HG02571 (cell line): ENCODE measurements around the gene APOL1.
"Not testable (repeated sequence)": the region's sequence is repeated elsewhere in the genome, so short reads cannot be mapped to it uniquely, and the experiment has no call there.

ENCODE experiments used
- ATAC-seq: cut with Tn5 transposase; IDR thresholded peaks from one replicate; pipeline ENCODE4 v1.9.1; 2021; ENCODE audit warnings: mild to moderate bottlenecking, moderate library complexity; ENCODE audit not compliant: unreplicated experiment

APOL1 gene

DNA sequence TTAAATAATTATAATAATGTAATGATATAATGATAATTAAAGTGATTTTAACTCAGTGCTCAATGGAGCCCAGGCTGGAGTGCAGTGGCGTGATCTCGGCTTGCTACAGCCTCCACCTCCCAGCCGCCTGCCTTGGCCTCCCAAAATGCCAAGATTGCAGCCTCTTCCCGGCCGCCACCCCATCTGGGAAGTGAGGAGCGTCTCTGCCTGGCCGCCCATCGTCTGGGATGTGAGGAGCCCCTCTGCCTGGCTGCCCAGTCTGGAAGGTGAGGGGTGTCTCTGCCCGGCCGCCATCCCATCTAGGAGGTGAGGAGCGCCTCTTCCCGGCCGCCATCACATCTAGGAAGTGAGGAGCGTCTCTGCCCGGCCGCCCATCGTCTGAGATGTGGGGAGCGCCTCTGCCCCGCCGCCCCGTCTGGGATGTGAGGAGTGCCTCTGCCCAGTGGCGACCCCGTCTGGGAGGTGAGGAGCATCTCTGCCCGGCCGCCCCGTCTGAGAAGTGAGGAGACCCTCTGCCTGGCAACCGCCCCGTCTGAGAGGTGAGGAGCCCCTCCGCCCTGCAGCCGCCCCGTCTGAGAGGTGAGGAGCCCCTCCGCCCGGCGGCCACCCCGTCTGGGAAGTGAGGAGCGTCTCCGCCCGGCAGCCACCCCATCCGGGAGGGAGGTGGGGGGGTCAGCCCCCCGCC is 37.6 kb downstream of the APOL1 start:
- not testable (repeated sequence) for ATAC-seq

DNA sequence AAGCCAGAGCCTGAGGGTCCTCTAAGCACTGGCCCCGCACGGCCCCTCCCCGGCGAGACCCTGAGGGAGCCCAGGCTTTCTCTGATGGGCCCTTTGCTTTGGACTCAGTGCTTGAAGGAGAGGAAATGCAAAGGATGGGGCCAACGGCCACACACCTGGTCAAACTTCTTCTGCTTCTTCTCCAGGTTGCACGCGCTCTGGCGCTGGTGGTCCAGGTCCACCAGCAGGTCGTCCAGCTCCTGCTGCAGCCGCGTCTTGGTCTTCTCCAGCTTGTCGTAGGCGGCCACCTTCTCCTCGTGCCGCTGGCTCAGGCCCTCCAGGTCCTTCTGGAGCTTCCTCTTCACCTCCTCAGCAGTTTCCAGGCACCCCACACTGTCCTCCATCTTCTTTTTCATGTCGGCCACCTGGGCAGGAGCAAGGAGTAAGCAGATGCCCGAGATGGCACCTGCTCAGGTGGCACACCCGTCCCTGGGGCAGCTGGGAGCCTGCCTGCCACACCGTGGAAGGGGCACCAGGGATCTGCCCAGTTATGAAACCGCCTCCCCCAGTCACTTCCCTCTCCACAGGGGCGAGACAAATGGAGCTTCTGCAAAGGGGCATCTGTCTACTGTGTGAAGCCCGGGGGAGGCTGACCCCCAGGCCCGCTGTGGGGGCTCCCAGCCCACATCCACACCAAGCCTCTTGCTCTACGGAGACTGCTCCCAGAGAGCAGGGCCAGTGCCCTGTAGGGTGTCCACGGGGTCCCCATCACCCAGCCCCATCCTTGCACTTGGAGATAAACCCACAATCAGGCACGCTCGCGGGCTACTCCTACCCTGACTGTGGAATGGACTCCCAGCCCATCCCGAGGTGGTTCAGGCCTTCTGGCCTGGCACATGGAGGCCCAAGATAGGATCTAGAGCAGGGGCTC is 39.2 kb downstream of the APOL1 start:
- ATAC-seq: no peak

DNA sequence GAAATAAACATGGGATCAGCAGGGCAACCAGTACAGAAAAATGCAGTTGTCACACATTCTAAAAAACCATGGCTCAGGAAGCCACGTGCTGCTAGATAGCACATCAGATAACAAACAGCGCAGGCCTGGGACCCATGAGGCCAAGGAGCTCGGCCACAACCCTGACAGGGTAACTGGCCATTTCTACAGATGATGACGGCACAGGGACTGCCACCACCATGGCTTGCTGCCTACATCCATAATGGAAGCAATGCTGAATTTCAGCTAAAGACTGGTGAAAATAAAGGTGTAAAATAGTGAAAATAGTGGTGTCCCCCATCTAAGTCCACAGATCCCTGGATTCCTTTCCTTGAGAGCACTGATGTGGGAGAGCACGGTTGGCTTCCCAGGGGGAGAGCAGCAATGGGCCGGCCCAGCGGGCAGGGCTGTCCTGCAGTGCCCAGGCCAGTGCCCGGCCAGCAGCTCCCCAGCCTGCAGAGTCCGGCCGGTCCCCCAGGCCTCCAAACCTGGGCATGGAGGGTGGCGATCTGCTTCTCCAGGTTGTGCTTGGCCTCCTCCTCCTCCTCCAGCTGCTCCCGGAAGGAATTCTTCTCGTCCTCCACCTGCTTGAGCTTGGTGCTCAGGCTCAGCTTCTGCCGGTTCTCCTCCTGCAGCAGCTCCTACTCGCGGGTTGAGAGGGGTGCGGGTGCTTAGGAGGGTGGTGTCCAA is 40.0 kb downstream of the APOL1 start:
- ATAC-seq: no peak

DNA sequence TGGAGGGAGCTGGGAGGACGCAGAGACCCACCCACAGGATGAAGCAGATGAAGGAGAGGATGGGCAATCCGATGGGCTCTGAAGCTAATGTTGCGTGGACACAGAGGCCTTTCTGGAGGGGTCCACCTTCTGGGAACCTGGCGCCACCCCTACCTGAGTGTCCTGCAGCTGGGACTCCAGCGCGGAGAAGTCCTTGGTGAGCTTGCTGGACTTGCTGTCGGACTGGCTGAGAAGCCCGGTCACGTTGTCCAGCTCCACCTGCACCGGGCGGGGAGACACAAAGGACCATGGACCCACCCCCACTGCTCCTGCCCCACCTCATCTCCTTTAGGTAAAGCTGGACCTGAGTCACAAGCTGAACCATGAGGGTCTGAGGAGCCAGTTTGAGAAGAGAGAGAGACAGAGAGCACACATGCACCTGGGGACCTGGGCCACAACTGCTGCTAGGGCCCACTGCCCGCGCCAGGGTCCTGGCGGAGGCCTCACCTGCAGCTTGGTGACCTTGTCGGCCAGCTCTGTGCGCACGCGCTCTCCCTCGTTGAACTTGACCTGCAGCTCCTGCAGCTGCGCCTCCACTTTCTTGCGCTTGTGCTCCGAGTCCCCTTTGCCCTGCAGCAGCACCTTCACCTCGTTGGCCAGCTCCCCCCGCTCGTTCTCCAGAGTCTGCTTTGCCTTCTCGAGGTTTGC is 40.8 kb downstream of the APOL1 start:
- ATAC-seq: no peak

DNA sequence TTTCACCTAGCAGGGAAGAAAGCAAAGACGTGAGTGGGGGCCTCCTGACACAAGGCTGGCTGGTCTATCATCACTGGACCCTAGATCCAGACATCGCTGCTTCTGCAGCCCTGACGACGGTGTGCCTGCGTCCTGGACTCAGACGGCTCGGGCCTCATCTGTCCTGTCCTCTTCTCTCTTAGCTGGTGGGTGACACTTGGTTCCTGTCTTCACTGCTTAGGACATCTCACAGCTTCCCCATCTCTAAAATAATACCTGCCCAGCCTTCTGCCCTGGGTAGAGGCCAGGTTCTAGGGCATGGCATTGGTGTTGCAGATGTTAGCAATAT is 41.3 kb downstream of the APOL1 start:
- ATAC-seq: no peak

DNA sequence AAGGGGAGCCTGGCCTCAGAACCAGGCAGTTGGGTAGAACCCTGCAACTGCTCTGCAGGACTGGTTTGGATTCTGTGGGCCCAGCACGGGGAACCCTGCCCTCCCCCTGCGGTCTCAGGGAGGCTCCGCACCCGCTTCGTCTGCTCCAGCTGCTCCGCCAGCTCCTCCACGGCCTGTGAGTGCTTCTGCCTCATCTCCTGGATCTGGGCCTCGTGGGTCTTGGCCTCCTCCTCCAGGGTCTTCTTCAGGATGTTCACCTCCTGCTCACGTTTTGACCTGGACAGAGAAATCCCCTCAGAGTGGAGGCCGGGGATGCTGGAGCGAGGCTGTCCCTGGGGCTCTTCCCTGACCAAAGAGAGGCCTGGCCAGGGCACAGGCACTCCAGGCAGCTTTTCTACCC is 41.9 kb downstream of the APOL1 start:
- no peak for ATAC-seq

DNA sequence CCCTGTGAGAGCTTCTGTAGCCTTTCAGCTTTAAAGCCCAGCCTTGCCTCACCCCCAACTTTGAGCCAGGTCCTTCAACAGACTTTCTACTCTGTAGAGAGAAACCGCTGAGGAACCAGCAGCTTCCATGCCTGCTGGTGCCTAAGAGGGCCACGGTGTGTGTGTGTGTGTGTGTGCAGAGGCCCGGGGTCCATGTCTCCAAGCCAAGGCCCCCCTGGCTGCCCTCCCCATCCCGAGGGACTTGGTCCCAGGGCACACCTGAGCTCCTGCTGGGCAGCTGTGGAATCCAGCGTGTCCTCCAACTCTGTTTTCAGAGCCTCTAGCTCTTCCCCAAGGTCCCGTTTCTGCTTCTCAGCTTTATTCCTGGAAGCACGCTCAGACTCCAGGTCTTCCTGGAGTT is 42.3 kb downstream of the APOL1 start:
- ATAC-seq: no peak

DNA sequence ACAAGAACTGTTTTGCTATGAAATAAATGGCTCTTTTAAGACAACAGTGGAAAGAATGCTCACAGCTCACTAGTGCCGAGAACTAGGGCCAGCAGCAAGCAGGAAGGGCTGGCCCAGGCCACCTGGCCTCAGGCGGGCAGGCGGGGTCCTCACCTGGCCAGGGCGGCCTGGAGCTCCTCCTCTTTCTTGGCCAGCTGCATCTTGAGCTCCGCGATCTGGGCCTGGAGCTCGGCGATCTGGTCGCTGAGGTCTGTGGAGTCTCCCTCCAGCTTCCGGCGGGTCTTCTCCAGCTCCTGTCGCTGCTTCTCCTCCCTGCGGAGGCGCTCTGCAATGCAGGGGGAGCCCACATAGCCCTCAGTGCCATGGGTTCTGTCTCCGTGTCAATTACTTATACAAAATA is 43.8 kb downstream of the APOL1 start:
- ATAC-seq: no peak

DNA sequence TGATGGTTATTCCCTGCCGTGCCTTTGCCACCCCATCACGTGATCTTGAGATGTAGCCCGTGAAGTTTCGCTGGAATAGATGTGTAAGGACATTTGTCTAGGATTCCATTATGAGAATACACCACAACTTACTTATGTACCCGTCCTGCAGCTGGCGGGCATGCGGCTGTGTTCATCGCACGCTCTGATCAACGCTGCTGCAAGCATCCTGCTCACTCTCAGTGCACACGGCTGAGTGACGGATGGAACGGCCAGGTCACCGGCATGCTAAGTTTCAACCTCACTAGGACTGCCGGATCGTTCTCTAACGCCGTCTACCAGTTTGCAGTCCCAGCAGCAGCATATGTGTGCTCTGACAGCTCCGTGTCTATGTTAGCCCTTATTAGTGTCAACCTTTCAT is 44.6 kb downstream of the APOL1 start:
- no peak for ATAC-seq

DNA sequence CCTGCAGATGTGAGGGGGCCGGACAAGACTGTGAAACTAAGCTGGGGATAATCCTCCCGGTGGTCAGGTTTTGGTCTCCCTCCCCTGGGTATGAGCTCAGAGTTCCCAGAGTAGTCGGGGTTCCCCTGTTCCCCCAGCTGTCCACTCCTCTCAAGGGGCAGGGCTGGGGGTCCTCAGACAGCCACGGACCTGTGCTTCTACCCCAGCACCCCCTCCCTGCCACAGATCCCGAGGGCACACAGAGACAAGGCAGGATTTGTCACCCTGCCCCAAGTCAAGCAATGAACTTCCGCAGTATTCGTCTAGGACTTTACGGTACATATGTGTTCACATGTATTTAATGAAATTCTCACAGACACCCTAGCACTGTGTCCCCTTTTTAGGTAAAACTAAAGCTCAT is 45.2 kb downstream of the APOL1 start:
- ATAC-seq: no peak

DNA sequence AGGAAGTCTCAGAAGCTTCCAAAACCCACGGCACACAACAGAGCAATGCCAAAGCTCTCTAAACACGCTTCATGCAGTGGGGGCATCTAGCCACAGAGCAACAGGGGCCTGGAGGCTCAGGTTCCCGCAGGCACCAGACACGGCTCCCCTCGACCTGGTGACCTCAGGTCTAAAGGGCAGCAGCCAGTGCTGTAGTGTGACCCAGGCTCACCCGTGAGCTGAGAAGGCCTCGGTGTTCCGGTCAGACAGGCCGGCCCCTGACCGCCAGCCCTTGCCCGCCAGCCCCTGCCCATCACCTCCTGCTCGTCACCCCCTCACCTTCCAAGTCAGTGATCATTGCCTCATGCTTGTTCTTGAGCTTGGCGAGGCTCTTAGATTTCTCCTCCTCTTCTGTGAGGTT is 45.7 kb downstream of the APOL1 start:
- no peak for ATAC-seq

DNA sequence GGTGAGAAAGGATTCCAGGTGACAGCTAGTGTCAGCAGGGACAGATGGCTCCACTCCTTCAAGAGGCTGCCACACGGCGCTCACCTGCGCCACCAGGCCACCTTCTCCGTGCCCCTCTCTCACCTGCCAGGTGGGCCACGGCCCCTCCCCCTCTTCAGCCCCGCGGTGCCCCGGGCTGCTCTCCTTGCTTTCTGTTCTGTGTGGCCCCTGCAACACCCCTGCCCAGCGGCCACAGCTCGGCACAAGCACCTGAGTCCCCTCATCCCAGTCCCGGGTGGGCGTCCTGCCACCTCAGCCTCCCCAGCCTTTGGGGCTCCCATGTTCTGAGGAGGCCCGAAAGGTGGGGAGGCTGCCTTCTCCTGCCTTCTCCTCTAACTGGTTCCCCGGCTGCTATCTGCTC is 46.4 kb downstream of the APOL1 start:
- no peak for ATAC-seq

DNA sequence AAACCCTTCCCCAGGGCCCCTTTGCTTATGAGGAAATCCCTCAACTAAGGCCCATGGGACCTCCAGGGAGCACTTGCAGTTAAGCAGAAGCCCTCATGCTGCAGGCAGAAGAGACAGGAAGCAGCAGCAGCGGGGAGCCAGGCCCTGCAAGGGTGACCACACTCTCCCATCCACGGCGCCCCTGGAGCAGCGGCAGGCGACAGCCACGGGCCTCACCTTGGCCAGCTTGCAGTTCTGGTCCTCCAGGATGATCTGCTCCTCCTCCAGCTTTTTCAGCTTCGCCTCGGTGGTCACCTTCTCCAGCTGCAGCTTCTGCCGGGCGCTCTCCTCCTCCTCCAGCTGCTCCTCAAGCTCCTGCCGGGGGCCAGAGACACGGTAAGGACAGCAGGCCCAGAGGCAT is 47.0 kb downstream of the APOL1 start:
- no peak for ATAC-seq

DNA sequence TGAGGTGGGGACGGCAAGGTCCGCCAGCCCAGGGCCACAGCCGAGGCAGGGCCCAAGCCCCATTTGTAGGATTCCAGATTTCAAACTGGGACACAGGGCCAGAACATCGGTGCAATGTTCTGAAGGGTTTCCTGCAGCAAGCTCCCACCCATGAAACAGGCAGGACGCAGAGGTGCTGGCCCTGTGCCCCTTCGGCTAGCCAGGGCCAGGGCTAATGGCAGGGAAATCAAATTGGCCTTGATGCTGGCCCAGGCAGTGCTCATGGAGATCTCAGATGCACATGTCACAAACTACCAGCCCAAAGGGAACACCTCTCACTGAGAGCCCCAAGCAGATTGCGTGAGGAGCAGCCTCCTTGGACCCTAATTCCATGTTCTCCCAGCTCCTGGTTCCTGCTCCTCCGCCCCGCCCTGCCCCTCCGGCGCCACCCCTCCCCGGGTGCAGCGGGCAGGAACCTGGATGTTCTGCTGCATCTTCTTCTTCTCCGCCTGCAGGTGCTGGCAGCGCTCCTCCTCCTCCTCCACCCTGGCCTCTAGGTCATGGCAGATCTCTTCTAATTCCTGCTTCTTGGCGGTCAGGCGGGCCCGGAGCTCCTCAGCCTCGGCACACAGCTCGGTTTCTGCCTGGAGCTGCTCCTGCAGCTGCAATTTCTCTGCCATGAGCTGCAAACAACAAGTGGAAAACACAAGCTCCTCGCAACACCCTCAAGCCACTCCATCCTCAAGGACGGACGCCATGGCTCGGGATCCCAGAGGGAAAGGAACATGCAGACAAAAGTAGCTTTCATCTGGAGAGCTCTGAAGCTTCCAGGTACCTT is 47.7 kb downstream of the APOL1 start:
- ATAC-seq: no peak

DNA sequence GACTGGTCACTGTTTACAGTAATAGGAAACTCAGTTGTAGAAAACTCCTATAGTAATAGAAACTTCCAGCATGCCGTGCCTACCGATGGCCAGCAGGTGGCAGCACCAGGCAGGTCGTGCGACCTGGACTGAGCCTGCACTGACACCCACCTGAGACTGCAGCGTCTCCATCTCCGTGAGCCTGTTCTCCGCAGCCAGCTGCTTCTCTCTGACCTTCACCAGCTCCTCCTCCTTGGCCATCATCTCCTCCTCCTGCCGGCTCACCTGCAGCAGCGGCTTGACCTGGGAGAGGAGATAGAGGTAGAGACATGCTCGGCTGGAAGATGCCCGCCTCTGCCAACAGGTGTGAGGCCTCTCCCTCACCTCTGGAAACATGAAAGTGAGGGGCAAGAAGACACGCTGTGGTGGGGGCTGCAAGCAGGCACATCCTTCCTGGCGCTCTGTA is 48.5 kb downstream of the APOL1 start:
- ATAC-seq: no peak

DNA sequence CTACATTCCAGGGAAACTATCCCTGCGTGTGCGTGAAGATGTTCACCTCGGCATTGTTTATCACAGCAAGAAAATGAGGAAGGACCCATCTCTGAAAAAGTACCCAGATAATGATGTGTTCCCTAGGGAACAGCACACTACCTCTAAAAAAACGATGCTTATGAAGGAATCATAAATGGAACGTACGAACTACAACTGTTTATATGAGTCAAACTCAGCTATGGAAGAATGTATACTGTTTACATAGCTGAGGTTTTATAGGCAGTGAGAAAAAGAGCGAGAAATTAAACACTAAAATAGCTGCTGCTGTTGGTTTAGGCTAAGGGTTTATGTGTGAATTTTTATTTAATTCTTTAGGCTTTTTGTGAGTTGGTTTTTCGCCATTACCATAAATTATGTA is 48.9 kb downstream of the APOL1 start:
- no peak for ATAC-seq

DNA sequence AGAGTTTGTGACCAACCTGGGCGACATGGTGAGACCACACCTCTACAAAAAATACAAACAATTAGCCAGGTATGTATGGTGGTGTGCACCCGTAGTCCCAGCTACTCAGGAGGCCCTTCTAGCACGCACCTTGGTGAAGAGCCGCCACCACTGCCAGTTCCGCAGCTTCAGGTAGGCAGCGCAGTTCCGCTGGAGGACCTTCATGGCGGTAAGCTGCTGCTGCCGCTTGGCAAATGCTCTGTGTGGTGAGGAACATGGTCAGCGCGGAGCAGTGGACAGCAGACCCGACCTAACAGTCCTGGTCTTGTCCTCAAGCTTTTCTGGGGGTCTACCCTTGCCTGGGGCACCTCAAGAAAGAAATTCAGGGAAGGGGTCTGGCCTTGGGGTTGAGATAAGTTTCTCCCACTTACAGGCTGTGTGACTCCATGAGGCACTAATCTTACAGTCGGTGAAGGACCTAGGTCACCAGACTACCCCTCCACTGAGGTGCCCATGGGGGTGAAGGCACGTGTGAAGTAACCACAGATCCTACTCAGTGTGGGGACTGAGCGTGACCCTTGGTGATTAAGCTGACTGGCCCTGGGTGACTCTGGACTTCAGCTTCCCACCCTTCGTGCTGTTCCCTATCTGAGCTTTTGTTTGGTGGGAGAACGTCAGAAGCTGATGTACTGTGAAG is 49.6 kb downstream of the APOL1 start:
- ATAC-seq: no peak

DNA sequence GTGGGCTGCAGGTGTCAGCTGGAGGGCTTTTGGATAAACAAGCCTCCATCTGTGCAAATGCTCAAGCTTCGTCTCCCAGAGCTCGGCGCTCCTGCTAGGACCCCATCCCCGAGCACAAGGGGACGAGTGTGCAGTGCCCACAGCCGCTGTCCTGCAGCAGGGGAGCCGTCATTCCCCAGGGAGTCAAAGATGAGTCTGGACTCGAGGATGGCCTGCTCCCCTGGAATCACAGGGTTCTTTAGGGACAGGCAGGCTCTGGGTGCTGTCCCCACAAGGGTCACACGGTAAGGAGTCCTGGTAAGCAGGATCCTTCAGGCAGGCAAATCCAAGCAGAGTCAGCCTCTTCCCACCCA is 50.2 kb downstream of the APOL1 start:
- no peak for ATAC-seq

DNA sequence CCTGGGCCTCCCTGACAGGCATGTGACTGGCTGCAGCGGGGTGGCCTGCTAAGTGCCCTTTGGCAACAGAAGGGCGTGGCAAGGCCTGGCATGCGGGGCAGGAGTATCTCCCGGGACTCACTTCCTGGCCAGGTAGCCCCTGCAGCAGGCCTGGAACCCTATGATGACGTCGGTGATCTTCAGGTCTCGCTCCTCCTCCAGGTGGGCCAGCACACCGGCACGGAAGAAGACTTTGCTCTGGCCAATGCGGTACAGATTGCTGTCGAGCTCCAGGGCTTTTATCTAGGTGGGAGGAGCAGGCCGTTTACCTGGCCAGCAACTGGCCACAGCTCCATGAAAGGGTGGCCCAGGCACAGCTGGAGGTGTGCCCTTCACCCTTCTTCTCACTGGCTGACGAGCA is 50.9 kb downstream of the APOL1 start:
- ATAC-seq: no peak

DNA sequence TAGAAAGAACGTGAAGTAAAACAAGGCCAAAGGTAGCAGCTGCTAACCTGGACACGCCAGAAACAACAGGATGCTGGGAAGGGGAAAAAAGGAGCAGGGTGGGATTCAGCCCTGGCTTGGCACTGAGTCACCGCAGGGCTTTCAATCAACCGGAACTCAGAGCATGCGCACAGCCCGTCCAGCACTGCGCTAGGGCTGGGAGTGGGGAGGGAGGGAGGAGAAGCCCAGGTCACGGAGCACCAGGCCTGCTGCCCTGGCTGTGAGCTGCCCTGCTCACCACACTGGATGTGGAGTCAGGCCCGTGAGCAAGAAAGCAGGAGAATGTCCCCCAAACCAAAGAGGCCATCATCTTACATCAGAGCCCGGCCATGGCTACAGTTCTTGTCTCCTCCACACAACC is 51.5 kb downstream of the APOL1 start:
- no peak for ATAC-seq
